ENCODE measurements around the gene SLC23A2. TPM values are rescaled to one million over a fixed set of nuclear protein-coding genes. Genes with fewer than 3 reads are reported as not detected.
A peak's percentile ranks its signal among the peaks of the same experiment; 100 is the strongest.
"Not testable (repeated sequence)": the region's sequence is repeated elsewhere in the genome, so short reads cannot be mapped to it uniquely, and the experiment has no call there.

The SLC23A2 gene
- total RNA-seq, 1 experiment from 2014 or later = 12.6 TPM

DNA sequence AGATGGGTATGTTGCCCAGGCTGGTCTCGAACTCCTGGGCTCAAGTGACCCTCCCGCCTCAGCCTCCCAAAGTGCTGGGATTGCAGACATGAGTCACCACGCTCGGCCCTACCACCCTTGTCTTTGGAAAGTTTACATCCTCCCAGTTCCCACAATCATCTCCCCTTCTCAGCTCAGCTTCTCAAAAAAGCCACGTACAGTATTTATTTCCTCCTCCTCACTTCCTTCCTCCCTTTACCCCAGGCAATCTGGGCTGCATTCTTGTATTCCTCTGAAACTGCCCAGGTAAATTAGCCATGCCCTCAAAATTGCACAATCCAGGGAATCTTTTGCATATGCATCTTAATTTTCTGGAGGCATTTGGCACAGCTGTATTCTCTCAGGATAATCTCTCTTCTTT lies 7.4 kb upstream of the SLC23A2 start:
- DNase-seq (ENCODE audit: low spot score) = peak; percentile 54

- DNase-seq (ENCODE audit: low spot score) = no peak
These were observed 4.0 kb upstream of the SLC23A2 start for GRCh38 chr20:5005326-5005725.

DNA sequence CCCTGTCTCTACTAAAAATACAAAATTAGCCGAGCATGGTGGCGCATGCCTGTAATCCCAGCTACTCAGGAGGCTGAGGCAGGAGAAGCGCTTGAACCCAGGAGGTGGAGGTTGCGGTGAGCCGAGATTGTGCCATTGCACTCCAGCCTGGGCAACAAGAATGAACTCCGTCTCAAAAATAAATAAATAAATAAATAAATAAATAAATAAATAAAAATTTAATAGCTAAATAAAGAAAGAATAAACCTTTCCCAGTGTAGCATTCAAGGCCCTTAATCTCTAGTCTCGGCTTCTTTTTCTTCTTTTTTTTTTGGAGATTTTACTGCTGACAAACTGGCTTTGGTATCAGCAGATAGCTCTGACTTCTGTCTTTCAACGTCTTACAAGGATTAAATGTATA lies 3.5 kb upstream of the SLC23A2 start:
- DNase-seq (ENCODE audit: low spot score) = not testable (repeated sequence)

- no peak for DNase-seq (ENCODE audit: low spot score)
These were observed 2.3 kb upstream of the SLC23A2 start for GRCh38 chr20:5003626-5004025.

GRCh38 chr20:5002077-5002413 lies 735 bp upstream of the SLC23A2 start:
- DNase-seq (ENCODE audit: low spot score) = no peak

- no peak for DNase-seq (ENCODE audit: low spot score)
These were observed 792 bp downstream of the SLC23A2 start for GRCh38 chr20:5000263-5001173.

DNA sequence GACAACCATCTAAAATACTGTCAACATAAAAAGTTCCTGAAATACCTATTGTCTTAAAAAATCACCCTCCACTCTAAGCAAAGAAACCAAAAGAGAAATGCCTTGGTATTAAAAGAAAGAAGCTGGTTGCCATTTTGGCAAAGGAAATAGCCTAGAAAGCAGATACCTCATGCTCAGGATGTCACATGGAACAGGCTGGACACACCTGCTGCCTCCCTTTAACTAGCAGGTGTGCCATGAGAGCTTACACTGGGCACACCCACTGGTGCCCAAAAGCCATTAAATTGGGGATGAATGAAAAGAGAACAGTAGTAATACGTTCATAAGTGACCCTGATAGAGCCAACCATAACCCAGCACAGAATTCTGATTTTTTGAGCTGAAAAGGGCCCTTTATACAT lies 1.5 kb downstream of the SLC23A2 start:
- no peak for DNase-seq (ENCODE audit: low spot score)

- no peak for DNase-seq (ENCODE audit: low spot score)
These were observed 3.1 kb downstream of the SLC23A2 start for GRCh38 chr20:4998160-4998651.

DNA sequence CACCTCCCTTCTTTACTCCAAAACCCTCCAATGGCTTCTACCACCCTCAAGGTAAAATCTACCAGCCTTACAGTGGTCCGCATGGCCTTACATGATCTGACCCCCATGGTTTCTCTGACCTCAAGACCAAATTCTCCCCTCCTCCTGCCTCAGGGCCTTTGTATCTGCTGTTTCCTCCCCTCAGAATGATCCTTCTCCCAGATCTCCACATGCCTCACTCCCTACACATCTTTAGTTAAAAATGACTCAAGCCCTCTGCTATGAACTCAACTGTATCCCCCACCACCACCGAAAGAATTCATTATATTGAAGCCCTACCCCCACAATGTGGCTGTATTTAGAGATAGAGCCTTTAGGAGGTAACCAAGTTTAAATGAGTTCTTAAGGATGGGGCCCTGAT lies 4.1 kb downstream of the SLC23A2 start:
- DNase-seq (ENCODE audit: low spot score) = no peak

DNA sequence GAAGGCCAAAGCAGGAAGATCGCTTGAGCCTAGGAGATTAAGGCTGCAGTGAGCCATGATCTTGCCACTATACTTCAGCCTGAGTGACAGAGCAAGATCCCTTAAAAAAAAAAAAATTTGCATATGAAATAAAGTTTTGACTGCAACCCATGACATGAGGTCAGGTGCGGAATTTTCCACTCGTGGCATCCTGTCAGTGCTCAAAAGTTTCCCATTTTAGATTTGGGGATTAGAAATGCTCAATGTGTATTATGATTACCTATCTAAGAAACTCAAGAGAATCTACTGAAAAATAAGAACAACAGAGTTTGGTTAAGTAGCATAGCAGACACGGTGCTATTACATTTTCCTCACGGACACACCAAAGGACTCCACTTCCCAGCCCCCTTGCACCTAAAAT lies 11.7 kb downstream of the SLC23A2 start:
- no peak for DNase-seq (ENCODE audit: low spot score)

DNA sequence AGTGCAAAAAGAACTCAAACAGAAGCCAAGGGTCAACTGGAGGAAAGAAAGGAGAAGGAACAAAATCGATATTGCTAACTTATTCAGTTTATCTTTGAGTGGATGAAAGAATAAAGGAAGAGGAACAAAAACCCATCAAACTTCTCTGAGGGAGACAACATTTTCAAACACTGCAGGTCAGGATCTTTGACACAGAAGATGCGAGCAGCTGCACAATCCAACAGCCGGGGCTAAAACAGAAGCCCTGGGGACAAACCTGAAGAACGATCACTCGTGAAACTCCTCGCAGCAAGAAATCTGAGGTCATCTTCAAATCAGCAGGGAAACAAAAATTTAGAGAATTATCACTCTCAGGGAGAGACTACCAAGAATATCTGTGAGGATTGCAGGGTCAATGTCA lies 14.2 kb downstream of the SLC23A2 start:
- no peak for DNase-seq (ENCODE audit: low spot score)

GRCh38 chr20:4985658-4986057 lies 15.7 kb downstream of the SLC23A2 start:
- DNase-seq (ENCODE audit: low spot score) = peak; percentile 20

DNA sequence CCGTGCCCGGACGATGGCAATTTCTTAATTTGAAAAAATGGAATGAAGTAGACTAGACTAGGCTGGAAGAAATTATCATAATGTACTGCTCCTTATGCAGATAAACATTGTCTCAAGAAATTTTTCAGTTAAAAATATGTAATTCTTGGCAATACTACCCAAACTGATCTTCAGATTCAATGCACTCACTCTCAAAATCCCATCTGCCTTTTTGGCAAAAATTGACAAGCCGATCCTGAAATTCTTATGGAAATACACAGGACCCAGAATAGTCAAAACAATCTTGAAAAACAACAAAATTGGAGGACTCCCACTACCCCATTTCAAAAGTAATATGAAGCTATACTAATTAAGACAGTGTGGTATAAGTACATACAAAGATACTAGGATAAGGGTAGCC lies 19.0 kb downstream of the SLC23A2 start:
- DNase-seq (ENCODE audit: low spot score) = no peak

- no peak for DNase-seq (ENCODE audit: low spot score)
These were observed 21.4 kb downstream of the SLC23A2 start for GRCh38 chr20:4979841-4980410.

DNA sequence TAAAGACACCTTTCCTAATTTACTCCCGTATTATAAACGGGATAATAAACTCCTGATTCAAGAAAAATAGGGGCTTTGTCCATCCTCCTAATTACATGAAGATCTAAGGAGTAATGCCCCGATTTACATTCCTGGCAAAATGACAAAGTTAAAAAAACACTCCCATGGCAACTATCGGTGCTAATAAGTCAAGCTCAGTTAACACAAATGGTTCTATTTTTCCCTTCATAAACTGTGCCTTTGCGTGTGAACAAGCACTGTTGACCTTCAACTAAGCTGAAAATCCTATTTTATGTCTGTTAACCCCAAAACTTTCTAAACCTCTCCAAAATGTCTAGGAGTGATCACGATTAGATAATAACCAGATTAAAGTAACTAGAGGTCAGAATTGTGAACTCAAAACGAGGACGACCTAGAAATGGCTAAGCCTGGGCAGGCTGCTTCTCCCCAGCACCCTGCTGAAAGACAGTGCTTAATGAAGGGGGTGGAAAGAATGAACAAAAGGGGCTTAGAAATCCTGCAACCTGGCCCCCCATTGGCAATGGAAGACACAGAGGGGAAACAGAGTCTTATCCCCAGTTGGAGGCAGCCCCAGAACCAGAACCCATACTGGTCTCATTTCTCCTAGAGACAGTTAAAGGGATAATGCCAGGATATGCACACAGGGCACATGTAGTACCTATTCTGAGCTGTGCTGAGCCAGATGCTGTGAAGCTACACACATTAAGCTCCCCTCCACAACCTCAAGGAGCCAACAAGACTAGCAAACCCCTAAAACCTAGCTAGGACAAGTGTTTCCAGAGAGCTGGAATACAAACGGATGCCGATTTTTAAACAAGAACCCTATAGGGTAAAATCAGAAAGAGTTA lies 23.0 kb downstream of the SLC23A2 start:
- no peak for DNase-seq (ENCODE audit: low spot score)

- DNase-seq (ENCODE audit: low spot score) = not testable (repeated sequence)
These were observed 25.3 kb downstream of the SLC23A2 start for GRCh38 chr20:4976014-4976413.

GRCh38 chr20:4973330-4974097 lies 27.8 kb downstream of the SLC23A2 start:
- DNase-seq (ENCODE audit: low spot score) = peak; percentile 85

GRCh38 chr20:4972506-4973251 lies 28.6 kb downstream of the SLC23A2 start:
- DNase-seq (ENCODE audit: low spot score) = no peak

DNA sequence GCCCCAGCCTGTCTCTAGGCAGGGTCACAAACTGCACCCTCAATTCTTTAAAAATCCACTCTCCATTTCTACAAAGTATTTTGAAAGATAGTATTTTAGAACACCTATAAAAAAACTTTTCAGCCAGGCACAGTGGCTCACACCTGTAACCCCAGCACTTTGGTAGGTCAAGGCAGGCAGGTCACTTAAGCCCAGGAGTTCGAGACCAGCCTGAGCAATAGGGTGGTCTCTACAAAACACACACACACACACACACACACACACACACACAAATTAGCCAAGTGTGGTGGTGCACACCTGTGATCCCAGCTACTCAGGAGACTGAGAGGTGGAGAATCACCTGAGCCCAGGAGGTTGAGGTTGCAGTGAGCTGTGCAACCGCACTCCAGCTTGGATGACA lies 30.2 kb downstream of the SLC23A2 start:
- DNase-seq (ENCODE audit: low spot score) = no peak

DNA sequence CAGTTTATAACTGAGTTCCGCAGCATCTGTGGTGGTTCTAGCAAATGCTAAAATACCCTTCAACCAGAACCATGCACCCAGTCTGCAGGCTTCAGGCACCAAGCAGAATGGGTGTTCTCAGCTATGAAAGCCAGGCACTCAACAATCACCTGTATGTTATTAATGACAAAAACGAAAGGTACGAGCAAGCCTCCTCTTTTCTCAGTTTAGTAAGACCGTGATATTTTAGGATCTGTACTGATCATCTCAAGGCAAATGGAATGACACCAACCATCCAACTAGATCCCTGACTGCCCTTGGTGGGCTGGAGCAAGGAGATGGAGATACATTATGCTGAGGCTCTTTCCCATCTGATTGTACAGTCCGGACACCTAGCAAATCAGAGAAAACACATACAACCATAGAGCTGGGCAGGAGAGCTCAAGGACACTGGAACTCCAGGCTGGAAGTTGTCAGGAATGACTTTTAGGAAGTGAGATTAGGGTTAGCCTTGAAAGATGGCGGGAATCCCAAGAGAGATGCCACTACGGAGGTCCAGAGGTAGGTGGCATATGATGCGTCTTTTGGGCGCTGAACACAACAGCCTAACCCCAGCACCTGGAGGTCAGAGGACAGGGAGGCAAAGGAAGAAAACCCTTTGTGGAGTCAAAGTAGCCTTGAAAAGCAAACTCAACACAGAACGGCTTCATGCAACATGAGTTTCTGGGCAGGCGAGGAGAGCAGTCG lies 33.4 kb downstream of the SLC23A2 start:
- no peak for DNase-seq (ENCODE audit: low spot score)
